GM11168 (cell line): Measurements from ENCODE around the gene HTT.
"Not testable (repeated sequence)": the region's sequence is repeated elsewhere in the genome, so short reads cannot be mapped to it uniquely, and the experiment has no call there.

Experiments
- in situ Hi-C: fragments of 300-500 bp; cut with MboI; formaldehyde crosslinking; loops from one replicate; pipeline ENCODE4 v1.12.0; 2022; ENCODE audit warnings: low sequenced_read_pairs; ENCODE audit not compliant: unreplicated experiment

The HTT gene

GRCh38 chr4:3158841-3159240, 84.4 kb downstream of the HTT start:
- in situ Hi-C loops = no loop called here

GRCh38 chr4:3160438-3160837, 86.0 kb downstream of the HTT start:
- in situ Hi-C loops = no loop called here

DNA sequence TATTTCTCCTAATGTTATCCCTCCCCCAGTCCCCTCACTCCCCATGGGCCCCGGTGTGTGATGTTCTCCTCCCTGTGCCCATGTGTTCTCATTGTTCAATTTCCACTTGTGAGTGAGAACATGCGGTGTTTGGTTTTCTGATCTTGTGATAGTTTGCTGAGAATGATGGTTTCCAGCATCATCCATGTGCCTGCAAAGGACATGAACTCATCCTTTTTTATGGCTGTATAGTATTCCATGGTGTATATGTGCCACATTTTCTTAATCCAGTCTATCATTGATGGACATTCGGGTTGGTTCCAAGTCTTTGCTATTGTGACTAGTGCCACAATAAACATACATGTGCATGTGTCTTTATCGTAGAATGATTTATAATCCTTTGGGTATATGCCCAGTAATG, 86.6 kb downstream of the HTT start:
- in situ Hi-C loops = not testable (repeated sequence)

GRCh38 chr4:3166434-3166833, 92.0 kb downstream of the HTT start:
- in situ Hi-C loops = not testable (repeated sequence)

DNA sequence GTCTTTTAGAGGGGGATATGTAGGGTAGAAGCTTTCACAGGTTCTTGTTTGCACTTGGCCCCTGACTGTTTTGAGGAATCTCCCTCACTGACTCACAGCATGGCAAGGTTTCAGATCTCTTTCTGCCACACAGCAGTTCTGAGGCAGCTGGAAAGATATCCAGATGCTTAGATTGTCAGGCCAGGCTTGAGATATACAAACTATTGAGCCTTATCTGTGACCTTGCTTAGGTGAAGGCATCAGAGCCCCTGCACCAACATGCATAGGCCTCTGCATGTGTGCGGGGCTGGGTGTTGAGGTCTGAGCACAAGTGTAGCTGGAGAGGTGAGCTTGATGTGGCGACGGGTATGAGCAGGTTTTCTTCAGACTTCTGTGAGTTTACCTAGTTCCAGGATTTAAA, 93.5 kb downstream of the HTT start:
- in situ Hi-C loops = no loop called here

DNA sequence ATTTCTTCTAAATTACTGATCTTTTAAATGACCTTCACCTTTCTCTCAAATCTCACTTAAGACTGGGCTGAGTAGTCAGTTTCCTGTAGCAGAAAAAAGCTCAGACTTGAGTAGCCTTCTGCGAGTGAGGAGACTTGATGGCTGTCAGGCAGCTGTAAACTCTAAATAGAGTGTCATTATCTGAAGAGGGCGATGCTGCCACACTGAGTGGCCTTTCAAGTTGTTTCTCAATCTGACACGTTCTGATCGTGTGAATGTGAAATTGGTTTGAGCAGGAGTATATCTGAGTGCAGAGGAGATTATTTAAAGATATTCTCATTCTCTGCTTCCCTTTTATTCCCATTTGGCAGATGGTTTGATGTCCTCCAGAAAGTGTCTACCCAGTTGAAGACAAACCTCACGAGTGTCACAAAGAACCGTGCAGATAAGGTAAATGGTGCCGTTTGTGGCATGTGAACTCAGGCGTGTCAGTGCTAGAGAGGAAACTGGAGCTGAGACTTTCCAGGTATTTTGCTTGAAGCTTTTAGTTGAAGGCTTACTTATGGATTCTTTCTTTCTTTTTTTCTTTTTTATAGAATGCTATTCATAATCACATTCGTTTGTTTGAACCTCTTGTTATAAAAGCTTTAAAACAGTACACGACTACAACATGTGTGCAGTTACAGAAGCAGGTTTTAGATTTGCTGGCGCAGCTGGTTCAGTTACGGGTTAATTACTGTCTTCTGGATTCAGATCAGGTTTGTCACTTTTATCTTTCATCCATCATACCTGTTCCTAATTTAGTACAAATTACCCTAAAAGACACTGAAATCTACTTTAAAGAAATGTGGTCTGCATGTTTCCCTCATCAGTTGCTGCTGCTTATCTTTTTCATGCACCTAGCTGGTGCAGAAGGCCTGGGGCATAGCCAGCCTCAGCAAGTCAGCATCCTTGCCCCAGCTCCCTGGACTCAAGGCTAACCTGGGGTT, 100.2 kb downstream of the HTT start:
- in situ Hi-C loops = no loop called here

- in situ Hi-C loops = no loop called here
These were observed 102.1 kb downstream of the HTT start for GRCh38 chr4:3176367-3177229.

GRCh38 chr4:3177426-3177825, 102.9 kb downstream of the HTT start:
- in situ Hi-C loops = no loop called here

GRCh38 chr4:3177905-3178304, 103.4 kb downstream of the HTT start:
- in situ Hi-C loops = no loop called here

DNA sequence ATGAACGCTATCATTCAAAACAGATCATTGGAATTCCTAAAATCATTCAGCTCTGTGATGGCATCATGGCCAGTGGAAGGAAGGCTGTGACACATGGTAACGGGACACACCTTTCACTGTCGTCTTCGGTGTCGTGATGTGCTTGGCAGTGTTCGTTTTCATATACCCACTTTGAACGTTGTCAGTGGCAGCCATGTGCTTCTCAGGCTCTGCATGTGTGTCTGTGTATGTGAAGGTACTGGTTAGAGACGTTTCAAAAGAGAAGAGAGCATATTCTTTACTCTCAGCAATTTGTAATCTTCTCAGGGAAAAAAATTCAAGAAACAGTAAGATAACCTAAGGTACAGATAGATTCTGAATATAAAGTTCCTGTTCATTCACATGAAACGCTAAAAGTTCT, 103.9 kb downstream of the HTT start:
- in situ Hi-C loops = no loop called here

DNA sequence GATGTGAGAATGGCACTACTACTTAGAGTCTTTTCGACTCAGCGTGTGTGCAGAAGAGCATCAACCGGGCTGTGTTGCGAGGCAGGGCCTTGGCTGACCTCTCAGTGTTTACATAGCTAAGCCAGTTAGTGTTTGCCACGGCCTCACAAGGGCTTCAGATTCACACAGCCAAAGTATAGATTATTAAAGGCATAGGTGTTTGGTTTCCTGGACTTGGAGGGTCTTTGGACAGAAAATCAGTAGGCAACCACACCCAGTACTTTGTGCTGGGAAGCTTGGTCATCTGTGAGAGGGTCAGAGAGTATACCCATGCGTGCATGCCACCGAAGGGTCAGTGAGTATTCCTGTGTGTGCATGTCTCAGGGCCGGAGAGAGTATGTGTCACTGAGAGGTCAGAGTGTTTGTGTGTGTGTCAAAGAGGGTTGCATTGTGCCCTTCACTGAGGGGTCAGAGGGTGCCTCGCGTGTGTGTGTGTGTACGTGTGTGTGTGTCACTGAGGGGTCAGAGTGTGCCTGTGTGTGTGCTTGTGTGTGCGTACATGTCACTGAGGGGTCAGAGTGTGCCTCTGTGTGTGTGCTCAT, 104.7 kb downstream of the HTT start:
- in situ Hi-C loops = no loop called here

DNA sequence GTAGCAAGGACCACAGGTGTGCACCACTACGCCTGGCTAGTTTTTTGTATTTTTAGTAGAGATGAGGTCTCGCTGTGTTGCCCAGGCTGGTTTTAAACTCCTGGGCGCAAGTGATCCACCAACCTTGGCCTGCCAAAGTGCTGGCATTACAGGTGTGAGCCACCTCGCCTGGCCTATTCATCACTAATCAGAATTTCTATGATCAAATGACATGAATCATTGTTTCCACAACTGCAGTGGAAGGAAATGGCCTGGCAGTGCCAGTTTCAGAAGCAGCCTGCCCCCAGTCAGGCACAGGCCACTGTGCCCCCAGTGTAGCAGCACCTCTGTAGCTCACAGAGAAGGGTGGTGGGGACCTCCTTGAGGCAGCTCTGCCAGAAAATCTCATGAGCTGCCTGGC, 108.5 kb downstream of the HTT start:
- in situ Hi-C loops = no loop called here

GRCh38 chr4:3184725-3185124, 110.2 kb downstream of the HTT start:
- in situ Hi-C loops = no loop called here

DNA sequence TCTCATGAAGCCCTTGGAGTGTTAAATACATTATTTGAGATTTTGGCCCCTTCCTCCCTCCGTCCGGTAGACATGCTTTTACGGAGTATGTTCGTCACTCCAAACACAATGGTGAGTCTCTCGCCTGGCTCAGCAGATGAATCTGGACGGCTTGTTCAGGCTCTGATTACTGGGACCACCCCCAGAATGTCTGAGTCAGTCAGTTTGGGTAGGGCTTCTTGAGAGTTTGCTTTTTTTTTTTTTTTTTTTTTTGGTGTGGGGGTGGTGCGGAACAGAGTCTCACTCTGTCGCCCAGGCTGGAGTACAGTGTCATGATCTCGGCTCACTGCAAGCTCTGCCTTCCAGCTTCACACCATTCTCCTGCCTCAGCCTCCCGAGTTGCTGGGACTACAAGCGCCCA, 112.1 kb downstream of the HTT start:
- in situ Hi-C loops = no loop called here

- in situ Hi-C loops = no loop called here
These were observed 113.6 kb downstream of the HTT start for GRCh38 chr4:3188118-3188517.

DNA sequence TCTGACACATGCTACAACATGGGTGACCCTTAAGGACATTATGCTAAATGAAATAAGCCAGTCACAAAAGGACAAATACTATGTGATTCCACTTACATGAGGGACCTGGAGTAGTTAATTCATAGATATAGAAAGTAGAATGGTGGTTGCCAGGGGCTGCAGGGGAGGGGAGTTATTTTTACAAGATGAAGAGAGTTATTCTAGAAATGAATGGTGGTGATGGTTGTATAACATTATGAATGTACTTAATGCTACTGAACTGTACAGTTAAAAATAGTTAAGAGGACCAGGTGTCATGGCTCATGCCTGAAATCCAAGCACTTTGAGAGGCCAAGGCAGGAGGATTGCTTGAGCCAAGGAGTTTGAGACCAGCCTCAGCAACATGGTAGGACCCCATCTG, 115.0 kb downstream of the HTT start:
- in situ Hi-C loops = no loop called here

- in situ Hi-C loops = no loop called here
These were observed 116.1 kb downstream of the HTT start for GRCh38 chr4:3190549-3190948.

GRCh38 chr4:3192188-3192587, 117.7 kb downstream of the HTT start:
- in situ Hi-C loops = no loop called here

- in situ Hi-C loops = no loop called here
These were observed 118.3 kb downstream of the HTT start for GRCh38 chr4:3192827-3193226.

- in situ Hi-C loops = no loop called here
These were observed 119.2 kb downstream of the HTT start for GRCh38 chr4:3193531-3194203.
